Epithelial cell of esophagus (primary cell): ENCODE data around the gene L3MBTL2.
A peak's percentile ranks its signal among the peaks of the same experiment; 100 is the strongest.

Experiments used
- DNase-seq: peaks from one replicate; pipeline ENCODE4 v3.0.0; 2010; ENCODE audit warnings: low read depth
- H3K4me3 ChIP-seq: 2 replicates; pipeline ENCODE4 v1.5.1; 2011; ENCODE audit warnings: mild to moderate bottlenecking, low read length, control low read depth
- CTCF ChIP-seq: IDR thresholded peaks from 2 replicates; pipeline ENCODE4 v1.5.1; 2011; ENCODE audit warnings: low read depth, mild to moderate bottlenecking, low read length, control low read depth, inconsistent platforms; ENCODE audit not compliant: insufficient read depth; ENCODE audit errors: missing control alignments

Gene L3MBTL2

GRCh38 chr22:41215409-41215808 lies 10.3 kb downstream of the L3MBTL2 start:
- no peak for DNase-seq
- TF ChIP-seq CTCF, result no peak

GRCh38 chr22:41215926-41216325 lies 10.8 kb downstream of the L3MBTL2 start:
- H3K4me3 ChIP-seq, result no peak overlapping the region
- DNase-seq, result no peak
- no peak for TF ChIP-seq CTCF

More at GRCh38 chr22:41215409-41215808, 10.3 kb downstream of the L3MBTL2 start:
- no peak overlapping the region for H3K4me3 ChIP-seq

GRCh38 chr22:41216984-41217383 lies 11.9 kb downstream of the L3MBTL2 start:
- peak; percentile 28 for DNase-seq
- TF ChIP-seq CTCF, result no peak
- H3K4me3 ChIP-seq, result no peak overlapping the region

- peak; percentile 87 for DNase-seq
- H3K4me3 ChIP-seq, result no peak overlapping the region
Measured at GRCh38 chr22:41217553-41218157, 12.5 kb downstream of the L3MBTL2 start.

GRCh38 chr22:41222846-41223507 lies 17.9 kb downstream of the L3MBTL2 start:
- no peak overlapping the region for H3K4me3 ChIP-seq
- no peak for TF ChIP-seq CTCF
- no peak for DNase-seq

More at GRCh38 chr22:41217553-41218157, 12.5 kb downstream of the L3MBTL2 start:
- no peak for TF ChIP-seq CTCF

GRCh38 chr22:41223535-41223934 lies 18.4 kb downstream of the L3MBTL2 start:
- TF ChIP-seq CTCF, result no peak
- no peak overlapping the region for H3K4me3 ChIP-seq
- DNase-seq, result no peak
